Prostate gland (tissue), 2 donors: ENCODE data around the gene LMTK2. TPM values are rescaled to one million over a fixed set of nuclear protein-coding genes. Genes with fewer than 3 reads are reported as not detected.
A peak's percentile ranks its signal among the peaks of the same experiment; 100 is the strongest.

Experiments used
- DNase-seq: peaks from one replicate; pipeline ENCODE4 v3.0.0-alpha.2; 2019; ENCODE audit warnings: low spot score
- H3K27ac ChIP-seq, 2 donors: fragments of 200-600 bp; sonication (generic); 2 replicates each; pipeline ENCODE4 v1.5.1; 2017 to 2019
- H3K27me3 ChIP-seq: fragments of 200-600 bp; sonication (generic); replicated peaks from 2 replicates; pipeline ENCODE4 v1.5.1; 2019; ENCODE audit not compliant: insufficient read depth
- H3K36me3 ChIP-seq, 2 donors: fragments of 200-600 bp; sonication (generic); 1 replicate in 1 of 2; 2 replicates in 1 of 2; pipeline versions ENCODE4 v1.5.1 to v1.8.1; 2017 to 2019
- H3K4me1 ChIP-seq: fragments of 200-600 bp; sonication (generic); replicated peaks from 2 replicates; pipeline ENCODE4 v1.5.1; 2019
- H3K4me3 ChIP-seq, 2 donors: fragments of 200-600 bp; sonication (generic); 2 replicates each; pipeline ENCODE4 v1.5.1; 2017 to 2019
- H3K9me3 ChIP-seq: fragments of 200-600 bp; sonication (generic); 2 replicates; pipeline ENCODE4 v1.5.1; 2017
- CTCF ChIP-seq, 4 experiments: fragments of 200-600 bp in 2 of 4; fragments of 450-650 bp in 2 of 4; sonication (generic) in 2 of 4; IDR thresholded peaks; 1 replicate in 3 of 4; 2 replicates in 1 of 4; pipeline ENCODE4 v1.5.1; 2016 to 2019; ENCODE audit warnings: antibody characterized with exemption in 4 of 4, mild to moderate bottlenecking in 2 of 4, moderate library complexity in 2 of 4
- POLR2A ChIP-seq: fragments of 450-650 bp; IDR thresholded peaks from one replicate; pipeline ENCODE4 v1.6.1; 2016; ENCODE audit warnings: antibody characterized with exemption, mild to moderate bottlenecking
- POLR2AphosphoS5 ChIP-seq: sonication (generic); formaldehyde crosslinking; IDR thresholded peaks from one replicate; pipeline ENCODE4 v1.6.1; 2017; ENCODE audit warnings: antibody characterized with exemption
- WGBS: methylation state at CpG from one replicate; pipeline ENCODE4 v1.1.5; 2018; 5-methylcytosine and 5-hydroxymethylcytosine counted together
- intact Hi-C: fragments of 100-400 bp; cut with DNase I; formaldehyde crosslinking; loops from one replicate; pipeline ENCODE4 v1.14.2; 2022
- total RNA-seq, 2 donors: library from RNA; depleted of rRNA; stranded (reverse); fragments of >200 nt; gene quantifications; one replicate each; pipeline ENCODE4 v1.1.0, GENCODE V29; 2016

LMTK2 gene
- total RNA-seq, 2 donors from 2014 or later = 22.2 to 37.4 TPM

DNA sequence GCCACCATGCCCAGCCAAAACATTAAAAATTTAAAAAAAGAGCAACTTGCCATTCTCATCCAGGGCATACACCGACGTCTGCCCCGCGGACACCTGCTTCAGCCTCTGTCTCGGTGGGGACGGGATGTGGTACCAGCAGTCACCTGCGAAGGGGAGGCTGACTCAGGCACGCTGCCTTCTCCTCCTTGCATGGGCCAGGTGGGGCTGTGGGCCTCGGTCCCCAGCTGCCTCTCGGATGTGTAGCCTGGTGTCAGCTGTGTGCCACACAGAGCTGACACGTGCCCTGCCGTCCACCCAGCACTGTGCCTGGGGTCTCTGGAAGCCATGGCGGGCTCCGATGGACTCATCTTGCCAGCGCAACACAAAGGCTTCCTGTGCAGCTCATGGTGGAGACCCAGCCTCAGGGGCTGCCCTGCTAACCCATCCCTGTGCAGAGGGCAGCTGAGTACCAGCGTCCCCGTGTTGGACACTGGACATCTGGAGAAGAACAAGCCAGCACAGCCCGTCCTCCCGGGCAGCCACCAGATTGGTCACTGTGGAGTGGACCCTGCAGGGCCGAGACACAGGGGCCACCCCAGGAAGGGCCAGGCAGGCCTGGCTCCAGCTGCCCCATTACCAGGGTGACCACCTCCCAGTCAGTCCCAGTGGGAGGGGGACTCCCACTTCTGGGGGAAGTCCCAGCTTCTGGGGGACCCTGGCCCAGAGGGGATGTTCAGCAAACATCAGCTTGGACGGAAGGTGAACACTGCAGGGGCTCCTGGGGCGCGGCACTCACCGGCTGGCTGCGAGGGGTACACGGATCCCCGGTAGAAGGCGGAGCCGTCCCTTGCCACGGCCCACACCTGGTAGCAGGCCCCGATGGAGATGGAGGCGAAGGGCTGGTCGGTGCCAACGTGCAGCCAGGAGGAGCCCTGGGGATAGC is 115.2 kb downstream of the LMTK2 start:
- H3K4me3 ChIP-seq = no peak overlapping the region
- no peaks in the 10 kb centered on the region for H3K9me3 ChIP-seq
- intact Hi-C loops = no loop called here
- 92% methylated on average over 34 of the region's 34 CpGs for WGBS
- peaks cover 31% of the 10 kb centered on the region for H3K4me1 ChIP-seq
- TF ChIP-seq POLR2AphosphoS5 = no peak
- TF ChIP-seq POLR2A = no peak
- TF ChIP-seq CTCF (IDR thresholded peaks at IDR 0.05) = no peak
- peak overlapping the region in 1 of 2 donors; percentile 79 for H3K27ac ChIP-seq
- no peaks in the 10 kb centered on the region for H3K27me3 ChIP-seq
- no peaks in the 10 kb centered on the region for H3K36me3 ChIP-seq
- DNase-seq = no peak

- Histone ChIP-seq H3K4me1 (peaks cover 30% of the 10 kb centered on the region), H3K27ac (peak overlapping the region; percentile 71 to 79), H3K36me3 (no peaks in the 10 kb centered on the region), H3K4me3 (no peak overlapping the region), H3K27me3 (no peaks in the 10 kb centered on the region), H3K9me3 (no peaks in the 10 kb centered on the region)
- TF ChIP-seq CTCF (IDR thresholded peaks at IDR 0.05) = no peak
- intact Hi-C loops = no loop called here
- 84% methylated on average over 30 of the region's 30 CpGs for WGBS
- no peak for DNase-seq
These were observed 116.0 kb downstream of the LMTK2 start for GRCh38 chr7:98222533-98223195.

DNA sequence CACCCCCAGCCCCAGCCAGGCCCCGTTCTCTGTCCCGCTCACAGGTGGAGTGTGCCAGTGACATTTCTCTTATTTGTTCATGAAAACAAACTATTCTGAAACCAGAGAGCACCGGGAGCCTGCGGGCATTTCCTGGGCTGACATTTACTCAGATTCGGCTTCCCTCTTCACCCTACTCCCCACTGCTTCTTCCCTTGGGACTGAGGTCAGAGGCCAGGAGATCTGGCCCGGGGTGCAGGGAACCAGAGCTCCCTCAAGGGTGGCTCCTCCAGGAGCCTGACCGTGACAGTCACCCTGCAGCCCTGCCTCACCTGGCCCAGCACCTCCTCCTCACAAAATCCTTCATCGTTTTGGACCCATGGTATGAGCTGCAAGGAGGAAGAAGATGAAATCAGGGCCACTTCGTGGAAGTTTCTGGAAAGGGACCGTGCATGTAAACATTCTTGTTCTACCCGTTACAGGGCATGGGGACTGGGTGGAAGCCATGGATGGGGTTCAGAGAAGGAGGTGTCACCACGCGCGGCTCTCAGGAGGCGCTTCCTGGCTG is 116.8 kb downstream of the LMTK2 start:
- no peak for TF ChIP-seq POLR2AphosphoS5
- no peak for TF ChIP-seq CTCF (IDR thresholded peaks at IDR 0.05)
- no peak for TF ChIP-seq POLR2A
- intact Hi-C loops = no loop called here
- peak; percentile 41 for DNase-seq
- Histone ChIP-seq H3K9me3 (no peaks in the 10 kb centered on the region), H3K27me3 (no peaks in the 10 kb centered on the region), H3K36me3 (no peaks in the 10 kb centered on the region), H3K4me1 (peaks cover 25% of the 10 kb centered on the region), H3K27ac (peak overlapping the region; percentile 71 to 79), H3K4me3 (no peak overlapping the region)
- WGBS = 42% methylated on average over 15 of the region's 15 CpGs

- H3K36me3 ChIP-seq = no peaks in the 10 kb centered on the region
- H3K4me3 ChIP-seq = no peak overlapping the region
- no peak for DNase-seq
- H3K4me1 ChIP-seq = peaks cover 25% of the 10 kb centered on the region
- WGBS = 83% methylated on average over 19 of the region's 21 CpGs
- intact Hi-C loops = no loop called here
- no peaks in the 10 kb centered on the region for H3K27me3 ChIP-seq
- H3K9me3 ChIP-seq = no peaks in the 10 kb centered on the region
- no peak for TF ChIP-seq CTCF (IDR thresholded peaks at IDR 0.05)
- no peak for TF ChIP-seq POLR2A
- peak overlapping the region; percentile 71 to 79 for H3K27ac ChIP-seq
These were observed 117.4 kb downstream of the LMTK2 start for GRCh38 chr7:98223898-98224700.
